Measurements from ENCODE around the gene MCTP2. TPM values are rescaled to one million over a fixed set of nuclear protein-coding genes. Genes with fewer than 3 reads are reported as not detected.

MCTP2 gene
- total RNA-seq, 1 experiment from 2014 or later = 0.15 TPM

DNA sequence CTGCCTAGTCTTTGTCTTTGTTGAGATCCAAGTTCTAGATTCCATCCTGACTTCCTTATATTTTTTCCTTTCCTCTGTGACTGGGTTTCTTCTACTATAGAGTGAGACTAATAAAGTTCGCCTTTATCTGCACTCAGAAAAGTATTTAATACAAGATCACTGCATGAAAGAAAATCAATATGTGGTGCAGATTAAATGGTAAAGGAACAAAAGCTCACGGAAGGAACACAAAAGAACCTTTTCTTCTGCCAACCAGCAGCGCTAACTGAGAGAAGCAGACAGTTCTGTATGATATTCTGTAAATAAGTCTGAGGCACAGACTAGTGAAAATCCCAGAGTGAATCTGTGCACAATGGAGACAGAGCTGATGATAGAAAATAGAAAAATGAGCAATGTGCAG, 31.6 kb upstream of the MCTP2 start:
- no peak for TF ChIP-seq SIN3A (IDR thresholded peaks at IDR 0.05; ENCODE audit: borderline replicate concordance, insufficient read depth, low read depth, low read length)
- TF ChIP-seq, protein P1, sequence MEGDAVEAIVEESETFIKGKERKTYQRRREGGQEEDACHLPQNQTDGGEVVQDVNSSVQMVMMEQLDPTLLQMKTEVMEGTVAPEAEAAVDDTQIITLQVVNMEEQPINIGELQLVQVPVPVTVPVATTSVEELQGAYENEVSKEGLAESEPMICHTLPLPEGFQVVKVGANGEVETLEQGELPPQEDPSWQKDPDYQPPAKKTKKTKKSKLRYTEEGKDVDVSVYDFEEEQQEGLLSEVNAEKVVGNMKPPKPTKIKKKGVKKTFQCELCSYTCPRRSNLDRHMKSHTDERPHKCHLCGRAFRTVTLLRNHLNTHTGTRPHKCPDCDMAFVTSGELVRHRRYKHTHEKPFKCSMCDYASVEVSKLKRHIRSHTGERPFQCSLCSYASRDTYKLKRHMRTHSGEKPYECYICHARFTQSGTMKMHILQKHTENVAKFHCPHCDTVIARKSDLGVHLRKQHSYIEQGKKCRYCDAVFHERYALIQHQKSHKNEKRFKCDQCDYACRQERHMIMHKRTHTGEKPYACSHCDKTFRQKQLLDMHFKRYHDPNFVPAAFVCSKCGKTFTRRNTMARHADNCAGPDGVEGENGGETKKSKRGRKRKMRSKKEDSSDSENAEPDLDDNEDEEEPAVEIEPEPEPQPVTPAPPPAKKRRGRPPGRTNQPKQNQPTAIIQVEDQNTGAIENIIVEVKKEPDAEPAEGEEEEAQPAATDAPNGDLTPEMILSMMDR (IDR thresholded peaks at IDR 0.05) = no peak
- no peak for TF ChIP-seq POLR2AphosphoS5 (IDR thresholded peaks at IDR 0.05; ENCODE audit: low read depth, low read length)
- TF ChIP-seq, protein P2, sequence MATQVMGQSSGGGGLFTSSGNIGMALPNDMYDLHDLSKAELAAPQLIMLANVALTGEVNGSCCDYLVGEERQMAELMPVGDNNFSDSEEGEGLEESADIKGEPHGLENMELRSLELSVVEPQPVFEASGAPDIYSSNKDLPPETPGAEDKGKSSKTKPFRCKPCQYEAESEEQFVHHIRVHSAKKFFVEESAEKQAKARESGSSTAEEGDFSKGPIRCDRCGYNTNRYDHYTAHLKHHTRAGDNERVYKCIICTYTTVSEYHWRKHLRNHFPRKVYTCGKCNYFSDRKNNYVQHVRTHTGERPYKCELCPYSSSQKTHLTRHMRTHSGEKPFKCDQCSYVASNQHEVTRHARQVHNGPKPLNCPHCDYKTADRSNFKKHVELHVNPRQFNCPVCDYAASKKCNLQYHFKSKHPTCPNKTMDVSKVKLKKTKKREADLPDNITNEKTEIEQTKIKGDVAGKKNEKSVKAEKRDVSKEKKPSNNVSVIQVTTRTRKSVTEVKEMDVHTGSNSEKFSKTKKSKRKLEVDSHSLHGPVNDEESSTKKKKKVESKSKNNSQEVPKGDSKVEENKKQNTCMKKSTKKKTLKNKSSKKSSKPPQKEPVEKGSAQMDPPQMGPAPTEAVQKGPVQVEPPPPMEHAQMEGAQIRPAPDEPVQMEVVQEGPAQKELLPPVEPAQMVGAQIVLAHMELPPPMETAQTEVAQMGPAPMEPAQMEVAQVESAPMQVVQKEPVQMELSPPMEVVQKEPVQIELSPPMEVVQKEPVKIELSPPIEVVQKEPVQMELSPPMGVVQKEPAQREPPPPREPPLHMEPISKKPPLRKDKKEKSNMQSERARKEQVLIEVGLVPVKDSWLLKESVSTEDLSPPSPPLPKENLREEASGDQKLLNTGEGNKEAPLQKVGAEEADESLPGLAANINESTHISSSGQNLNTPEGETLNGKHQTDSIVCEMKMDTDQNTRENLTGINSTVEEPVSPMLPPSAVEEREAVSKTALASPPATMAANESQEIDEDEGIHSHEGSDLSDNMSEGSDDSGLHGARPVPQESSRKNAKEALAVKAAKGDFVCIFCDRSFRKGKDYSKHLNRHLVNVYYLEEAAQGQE (IDR thresholded peaks at IDR 0.05; ENCODE audit: insufficient read depth in 1 of 2, low read depth in 2 of 2, low read length in 1 of 2) = no peak
- no peak for TF ChIP-seq TCF7L2 (IDR thresholded peaks at IDR 0.05; ENCODE audit: low read depth, low read length)
- DNase-seq (ENCODE audit: low read depth, low spot score) = no peak
- POLR2A ChIA-PET = no interaction called here

DNA sequence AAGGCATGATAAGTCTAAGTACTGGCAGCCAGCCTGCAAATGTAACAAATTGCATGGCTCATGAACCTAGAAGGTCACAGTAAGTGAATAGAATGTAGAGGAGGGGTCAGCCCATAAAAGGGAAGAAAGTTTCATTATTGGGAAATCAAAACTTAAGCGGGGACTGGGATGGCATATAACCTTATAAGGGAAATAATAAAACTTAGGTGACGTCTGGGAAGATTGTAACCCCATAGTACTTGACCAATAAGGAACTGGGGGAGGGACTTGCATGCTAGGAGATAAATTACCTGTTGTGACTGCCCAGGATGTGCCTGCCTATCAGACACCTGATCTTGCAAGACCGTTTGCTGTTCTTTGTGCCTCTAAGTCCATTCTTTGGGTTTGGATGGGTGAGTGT, 28.1 kb upstream of the MCTP2 start:
- no peaks in the 10 kb centered on the region for H3K9me3 ChIP-seq (ENCODE audit: control insufficient read depth, insufficient read depth, low read depth, low read length)
- DNase-seq (ENCODE audit: low read depth, low spot score) = no peak
- H3K4me3 ChIP-seq (ENCODE audit: low read depth in 2 of 2, low read length in 2 of 2) = no peak overlapping the region
- ATAC-seq = no peak
- in situ Hi-C loops (cut with HindIII; ENCODE audit: low pct_unique_long_range_greater_than_20kb, low sequenced_read_pairs) = no loop called here
- ChIA-PET POLR2A (no interaction called here), CTCF (no interaction called here)
- TF ChIP-seq TCF7L2 (IDR thresholded peaks at IDR 0.05; ENCODE audit: low read depth, low read length) (no peak), SIN3A (IDR thresholded peaks at IDR 0.05; ENCODE audit: borderline replicate concordance, insufficient read depth, low read depth, low read length) (no peak), POLR2AphosphoS5 (IDR thresholded peaks at IDR 0.05; ENCODE audit: low read depth, low read length) (no peak)
- TF ChIP-seq, protein P1 (IDR thresholded peaks at IDR 0.05) = no peak
- TF ChIP-seq, protein P2 (IDR thresholded peaks at IDR 0.05; ENCODE audit: insufficient read depth in 1 of 2, low read depth in 2 of 2, low read length in 1 of 2) = no peak
- H3K27me3 ChIP-seq (ENCODE audit: control insufficient read depth, insufficient read depth, low read length) = no peaks in the 10 kb centered on the region
- no TSS peak for BruUV-seq (replicated peaks)
- no peak overlapping the region for H3K27ac ChIP-seq (ENCODE audit: low read length)
- intact Hi-C loops (cut with micrococcal nuclease; ENCODE audit: unreplicated experiment) = no loop called here
- no peaks in the 10 kb centered on the region for H3K4me1 ChIP-seq (ENCODE audit: control insufficient read depth, insufficient read depth, low read length)
- no peaks in the 10 kb centered on the region for H3K36me3 ChIP-seq (ENCODE audit: control insufficient read depth, insufficient read depth, low read length)

More for the DNA sequence above, 31.6 kb upstream of the MCTP2 start:
- ATAC-seq = no peak
- Histone ChIP-seq H3K9me3 (ENCODE audit: control insufficient read depth, insufficient read depth, low read depth, low read length) (no peaks in the 10 kb centered on the region), H3K27ac (ENCODE audit: low read length) (no peak overlapping the region), H3K4me3 (ENCODE audit: low read depth in 2 of 2, low read length in 2 of 2) (no peak overlapping the region), H3K4me1 (ENCODE audit: control insufficient read depth, insufficient read depth, low read length) (no peaks in the 10 kb centered on the region), H3K36me3 (ENCODE audit: control insufficient read depth, insufficient read depth, low read length) (no peaks in the 10 kb centered on the region), H3K27me3 (ENCODE audit: control insufficient read depth, insufficient read depth, low read length) (no peaks in the 10 kb centered on the region)
- intact Hi-C loops (cut with micrococcal nuclease; ENCODE audit: unreplicated experiment) = no loop called here
- CTCF ChIA-PET = no interaction called here
- no TSS peak for BruUV-seq (replicated peaks)
- in situ Hi-C loops (cut with HindIII; ENCODE audit: low pct_unique_long_range_greater_than_20kb, low sequenced_read_pairs) = no loop called here

Data from Panc1 (cell line).